Heart right ventricle (tissue), 16 donors: ENCODE measurements around the gene HEMK1. TPM values are rescaled to one million over a fixed set of nuclear protein-coding genes. Genes with fewer than 3 reads are reported as not detected.

Experiments used
- ATAC-seq, 8 donors: fragments of 200-7000 bp; cut with Tn5 transposase; one replicate each; pipeline ENCODE4 v1.9.1; 2020; ENCODE audit warnings: mild to moderate bottlenecking in 8 of 8, moderate library complexity in 8 of 8, moderate number of reproducible peaks in 1 of 8
- DNase-seq, 2 donors: peaks; one replicate each; pipeline ENCODE4 v3.0.0-alpha.2; 2020
- H3K27ac ChIP-seq, 10 donors: fragments of 200-600 bp; sonication (generic) in 2 of 10; one replicate each; pipeline versions ENCODE4 v1.5.0 to v1.8.0; 2020 to 2022; ENCODE audit warnings: mild to moderate bottlenecking in 3 of 10
- H3K27me3 ChIP-seq, 7 donors: fragments of 200-600 bp; one replicate each; pipeline ENCODE4 v1.8.0; 2021 to 2022; ENCODE audit warnings: mild to moderate bottlenecking in 2 of 7
- H3K36me3 ChIP-seq, 9 donors: fragments of 200-600 bp; sonication (generic) in 1 of 9; one replicate each; pipeline versions ENCODE4 v1.5.0 to v1.8.0; 2020 to 2022; ENCODE audit warnings: mild to moderate bottlenecking in 2 of 9
- H3K4me1 ChIP-seq, 9 donors: fragments of 200-600 bp; sonication (generic) in 1 of 9; one replicate each; pipeline versions ENCODE4 v1.5.0 to v1.8.0; 2020 to 2022; ENCODE audit warnings: mild to moderate bottlenecking in 4 of 9
- H3K4me3 ChIP-seq, 10 donors: fragments of 200-600 bp; sonication (generic) in 2 of 10; one replicate each; pipeline versions ENCODE4 v1.5.0 to v1.8.0; 2020 to 2022; ENCODE audit warnings: mild to moderate bottlenecking in 7 of 10, moderate library complexity in 2 of 10
- H3K9me3 ChIP-seq, 11 donors: fragments of 200-600 bp in 10 of 11; sonication (generic) in 2 of 11; one replicate each; pipeline versions ENCODE4 v1.5.0 to v1.8.0; 2013 to 2022; ENCODE audit warnings: mild to moderate bottlenecking in 2 of 11, control low read depth in 1 of 11, moderate library complexity in 1 of 11
- CTCF ChIP-seq, 9 donors: fragments of 200-600 bp; sonication (generic) in 2 of 9; IDR thresholded peaks; one replicate each; pipeline versions ENCODE4 v1.5.0 to v1.8.0; 2021 to 2022; ENCODE audit warnings: antibody characterized with exemption in 9 of 9, mild to moderate bottlenecking in 5 of 9, moderate library complexity in 1 of 9
- WGBS, 2 donors: extraction: QIAGEN DNeasy Blood & Tissue Kit; methylation state at CpG; one replicate each; pipeline ENCODE4 v1.1.7; 2013; ENCODE audit warnings: inconsistent platforms in 1 of 2; 5-methylcytosine and 5-hydroxymethylcytosine counted together
- intact Hi-C, 10 donors: fragments of 100-400 bp; cut with DNase I; formaldehyde crosslinking; loops; one replicate each; pipeline versions ENCODE4 v1.11.1 to v1.14.2; 2022
- polyA plus RNA-seq, 2 donors: library from polyadenylated mRNA; stranded (reverse); fragments of 200-250 nt; gene quantifications; one replicate each; pipeline ENCODE4 v1.2.3, GENCODE V29; 2013
- total RNA-seq, 10 donors: library from RNA; stranded (reverse); fragmentation: NEBNext Ultra II Directional in 3 of 10; extraction: Animal tissue kit (Norgen Biotek cat#: 25700) in 3 of 10; gene quantifications; one replicate each; pipeline versions ENCODE4 v1.2.1 to v1.2.4, GENCODE V29; 2021 to 2023
- donor health status: Arrhythmogenic right ventricular cardiomyopathy.
- donor health status: ischemic (EF 13 %, LVEDD 7.1; RV severe dilation, severe dysfunction).
- donor health status: healthy with polysubstance abuse.
- donor health status: DM: no; HTN: yes; CAD: no.
- donor health status: DM: no; HTN: no; CAD: no.
- donor health status: ischemic (EF 25% LVEDD 6.9; RV normal size, moderate dysfunction).
- donor health status: ischemic (EF 25% LVEDD 5.7; RV mildly dilated, moderate dysfunction).
- donor health status: healthy.
- donor health status: DM: yes; HTN: yes; CAD: no.
- donor health status: Ischemic cardiomyopathy.
- donor health status: ischemic (EF 35%, LVEDD 5.7; RV mildly dilated, moderate dysfunction).
- donor health status: nonischemic (EF 11% LVEDD 7.7; RV severe dilation, severe dysfunction).
- donor health status: DM: yes; HTN: yes; CAD: no.
- donor health status: PGD.
- donor health status: ischemic (EF 29% LVEDD 5.4; RV normal size, mild dysfunction).
- donor health status: nonischemic (EF 23%, LVEDD 6.1; RV moderate dilation, normal function).

Gene HEMK1
- total and polyA plus RNA-seq, 12 donors = 10.6 to 19.0 (median 14.8) TPM

- intact Hi-C loops = no loop called here
- ATAC-seq (no peak), DNase-seq (no peak)
- no peak for TF ChIP-seq CTCF (IDR thresholded peaks at IDR 0.05)
- Histone ChIP-seq H3K36me3 (peaks cover 0 to 90% (median 30%) of the 10 kb centered on the region in 9 donors), H3K4me1 (peaks cover 8 to 83% (median 56%) of the 10 kb centered on the region in 9 donors), H3K27me3 (no peaks in the 10 kb centered on the region), H3K4me3 (no peak overlapping the region), H3K9me3 (no peaks in the 10 kb centered on the region), H3K27ac (peak overlapping the region; percentile 44 to 89 (median 80))
- 59 to 64% methylated on average over 2 of the region's 2 CpGs for WGBS, 2 donors
Observed at GRCh38 chr3:50645378-50645777, 76.1 kb downstream of the HEMK1 start.

Other genes with a start within 250 kb of the HEMK1 start
- 10 to 100 TPM; 25.1 to 94.0 (median 35.2) TPM for gene HYAL2, start 246.8 kb upstream of the HEMK1 start, total RNA-seq
- 100 to 1,000 TPM in 1 of 2 donors, 10 to 100 TPM in 1; 86.5 to 135 TPM for gene HYAL2, start 246.8 kb upstream of the HEMK1 start, polyA plus RNA-seq
- gene TUSC2, start 241.3 kb upstream of the HEMK1 start, total RNA-seq = 10 to 100 TPM; 23.7 to 34.9 (median 26.9) TPM
- gene TUSC2, start 241.3 kb upstream of the HEMK1 start, polyA plus RNA-seq = 10 to 100 TPM; 27.4 to 59.1 TPM
- 10 to 100 TPM in 8 of 10 donors, 1 to 10 TPM in 2; 9.9 to 17.8 (median 11.9) TPM for gene RASSF1, start 228.7 kb upstream of the HEMK1 start, total RNA-seq
- 10 to 100 TPM; 22.1 to 59.8 TPM for gene RASSF1, start 228.7 kb upstream of the HEMK1 start, polyA plus RNA-seq
- under 1 TPM in 3 of 10 donors, not detected in 7; 0.15 to 0.65 (median 0.22) TPM for gene ZMYND10, start 223.8 kb upstream of the HEMK1 start, total RNA-seq
- under 1 TPM; 0.20 to 0.88 TPM for gene ZMYND10, start 223.8 kb upstream of the HEMK1 start, polyA plus RNA-seq
- 10 to 100 TPM; 13.0 to 23.6 (median 16.3) TPM for gene NPRL2, start 218.7 kb upstream of the HEMK1 start, total RNA-seq
- gene NPRL2, start 218.7 kb upstream of the HEMK1 start, polyA plus RNA-seq = 10 to 100 TPM; 15.5 to 29.8 TPM
- 10 to 100 TPM in 1 of 10 donors, 1 to 10 TPM in 9; 3.9 to 10.9 (median 5.6) TPM for gene CYB561D2, start 218.7 kb upstream of the HEMK1 start, total RNA-seq
- 10 to 100 TPM in 1 of 2 donors, 1 to 10 TPM in 1; 8.1 to 21.8 TPM for gene CYB561D2, start 218.7 kb upstream of the HEMK1 start, polyA plus RNA-seq
- gene TMEM115, start 210.0 kb upstream of the HEMK1 start, total RNA-seq = 10 to 100 TPM; 18.7 to 32.8 (median 24.2) TPM
- gene TMEM115, start 210.0 kb upstream of the HEMK1 start, polyA plus RNA-seq = 10 to 100 TPM; 18.1 to 47.6 TPM
- 1 to 10 TPM in 9 of 10 donors, under 1 TPM in 1; 0.95 to 3.9 (median 2.6) TPM for gene CACNA2D2, start 65.9 kb upstream of the HEMK1 start, total RNA-seq
- gene CACNA2D2, start 65.9 kb upstream of the HEMK1 start, polyA plus RNA-seq = 1 to 10 TPM in 1 of 2 donors, under 1 TPM in 1; 0.42 to 2.2 TPM
- gene C3orf18, start 1.8 kb upstream of the HEMK1 start, total RNA-seq = 10 to 100 TPM; 31.6 to 49.9 (median 43.4) TPM
- 10 to 100 TPM; 19.9 to 28.7 TPM for gene C3orf18, start 1.8 kb upstream of the HEMK1 start, polyA plus RNA-seq
- gene CISH, start 42.3 kb downstream of the HEMK1 start, total RNA-seq = 100 to 1,000 TPM in 1 of 10 donors, 10 to 100 TPM in 6, 1 to 10 TPM in 3; 5.4 to 131 (median 24.0) TPM
- 10 to 100 TPM in 1 of 2 donors, 1 to 10 TPM in 1; 8.9 to 21.1 TPM for gene CISH, start 42.3 kb downstream of the HEMK1 start, polyA plus RNA-seq
- gene MAPKAPK3, start 47.6 kb downstream of the HEMK1 start, total RNA-seq = 100 to 1,000 TPM; 278 to 496 (median 334) TPM
- gene MAPKAPK3, start 47.6 kb downstream of the HEMK1 start, polyA plus RNA-seq = 100 to 1,000 TPM; 134 to 225 TPM
- gene DOCK3, start 105.4 kb downstream of the HEMK1 start, total RNA-seq = 1 to 10 TPM; 4.3 to 6.6 (median 4.7) TPM
- gene DOCK3, start 105.4 kb downstream of the HEMK1 start, polyA plus RNA-seq = 1 to 10 TPM; 1.2 to 5.0 TPM